A673 (cell line): ENCODE measurements around the gene MED14. TPM values are rescaled to one million over a fixed set of nuclear protein-coding genes. Genes with fewer than 3 reads are reported as not detected.

Source experiments
- BruUV-seq: library from RNA; stranded (reverse); fragments of 400-500 nt; replicated peaks from 2 replicates; lab custom pipeline; 2021; lab: Mats Ljungman, UMichigan
- CTCF ChIA-PET: fragments of 300-600 bp; sonication (Branson Sonifier 250); formaldehyde crosslinking; loops from one replicate; lab custom pipeline; 2022; ENCODE audit warnings: antibody characterized with exemption; lab: Charles Lee
- POLR2A ChIA-PET: fragments of 300-600 bp; sonication (Branson Sonifier 250); formaldehyde crosslinking; loops from one replicate; lab custom pipeline; 2022; ENCODE audit warnings: antibody characterized with exemption; ENCODE audit not compliant: low non-redundant PET; lab: Charles Lee
- DNase-seq: peaks from one replicate; pipeline ENCODE4 v3.0.0-alpha.2; 2015; ENCODE audit warnings: low spot score
- H3K27ac ChIP-seq: fragments of 200-600 bp; sonication (generic); 2 replicates; pipeline ENCODE4 v1.5.1; 2016; ENCODE audit warnings: mixed run types, low read depth, mild to moderate bottlenecking, mixed read lengths, antibody characterized with exemption, low read length; ENCODE audit not compliant: poor library complexity, severe bottlenecking
- H3K27me3 ChIP-seq: fragments of 200-600 bp; sonication (generic); replicated peaks from 2 replicates; pipeline ENCODE4 v1.6.1; 2017; ENCODE audit warnings: mixed run types, low read depth, mild to moderate bottlenecking, mixed read lengths, antibody characterized with exemption, low read length; ENCODE audit not compliant: insufficient read depth, poor library complexity
- H3K36me3 ChIP-seq: fragments of 200-600 bp; sonication (generic); 2 replicates; pipeline ENCODE4 v1.6.1; 2016; ENCODE audit warnings: mixed run types, mild to moderate bottlenecking, mixed read lengths, antibody characterized with exemption, low read length; ENCODE audit not compliant: insufficient read depth, poor library complexity, severe bottlenecking
- H3K4me1 ChIP-seq: fragments of 200-600 bp; sonication (generic); 2 replicates; pipeline ENCODE4 v1.6.1; 2017; ENCODE audit warnings: mixed run types, mild to moderate bottlenecking, mixed read lengths, antibody characterized with exemption, low read length; ENCODE audit not compliant: insufficient read depth, poor library complexity, severe bottlenecking
- H3K4me3 ChIP-seq: fragments of 200-600 bp; sonication (generic); 2 replicates; pipeline ENCODE4 v1.5.1; 2016; ENCODE audit warnings: low read depth, mixed run types, mild to moderate bottlenecking, mixed read lengths, low read length; ENCODE audit not compliant: poor library complexity, severe bottlenecking
- H3K9me3 ChIP-seq: fragments of 200-600 bp; sonication (generic); 2 replicates; pipeline ENCODE4 v1.6.1; 2016; ENCODE audit warnings: mixed run types, low read depth, mild to moderate bottlenecking, mixed read lengths, antibody characterized with exemption, low read length; ENCODE audit not compliant: poor library complexity, severe bottlenecking
- EZH2 ChIP-seq: fragments of 200-600 bp; sonication (generic); IDR thresholded peaks from 2 replicates; pipeline ENCODE4 v1.6.1; 2017; ENCODE audit warnings: borderline replicate concordance, low read depth, mild to moderate bottlenecking, mixed read lengths, antibody characterized with exemption, low read length; ENCODE audit not compliant: poor library complexity, severe bottlenecking
- intact Hi-C: fragments of 100-400 bp; cut with micrococcal nuclease; formaldehyde crosslinking; loops from one replicate; pipeline ENCODE4 v1.10.0; 2022; ENCODE audit not compliant: unreplicated experiment
- total RNA-seq: library from RNA; stranded (reverse); gene quantifications from 2 replicates; pipeline ENCODE4 v1.2.3, GENCODE V29; 2021
- TF ChIP-seq, protein P1 (sequence below): fragments of 300-800, 200-600 bp; sonication (generic); conservative IDR thresholded peaks from 2 replicates; pipeline ENCODE4 v1.5.1; 2017; ENCODE audit warnings: low read depth, mild to moderate bottlenecking, antibody characterized with exemption, low read length, moderate library complexity, mixed read lengths

Gene MED14
- total RNA-seq, 1 experiment from 2014 or later, result 59.1 TPM

DNA sequence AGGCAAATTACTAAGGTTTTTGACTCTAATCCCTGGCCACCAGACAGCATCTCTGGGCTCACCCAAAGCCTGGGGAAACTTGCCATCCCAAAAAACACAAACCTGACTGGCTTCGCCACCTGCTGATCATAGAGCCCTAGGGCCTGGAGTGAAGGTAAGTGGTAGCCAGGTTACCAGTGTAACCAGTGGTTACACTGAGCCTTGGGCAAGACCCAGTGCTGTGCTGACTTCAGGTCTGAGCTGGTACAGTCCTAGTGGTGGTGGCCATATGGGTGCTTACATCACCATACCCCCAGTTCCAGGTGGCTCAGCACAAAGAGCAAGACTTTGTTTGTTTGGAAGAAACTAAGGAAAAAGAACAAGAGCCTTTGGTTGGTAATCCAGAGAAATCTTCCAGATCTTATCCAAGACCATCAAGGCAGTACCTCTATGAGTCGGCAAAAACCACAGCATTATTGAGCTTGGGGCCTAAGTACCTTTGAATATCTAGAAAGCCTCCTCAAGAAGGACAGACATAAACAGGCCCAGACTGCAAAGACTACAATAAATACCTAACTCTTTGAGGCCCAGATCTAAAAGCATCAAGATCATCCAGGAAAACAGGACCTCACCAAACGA lies 13.7 kb downstream of the MED14 start:
- no TSS peak for BruUV-seq
- CTCF ChIA-PET, result no interaction called here
- POLR2A ChIA-PET, result no interaction called here
- Histone ChIP-seq H3K9me3 (no peaks in the 10 kb centered on the region), H3K4me3 (no peak overlapping the region), H3K36me3 (no peaks in the 10 kb centered on the region), H3K27me3 (no peaks in the 10 kb centered on the region), H3K4me1 (no peaks in the 10 kb centered on the region), H3K27ac (no peak overlapping the region)
- no peak for DNase-seq
- intact Hi-C loops, result no loop called here
- TF ChIP-seq, protein P1, sequence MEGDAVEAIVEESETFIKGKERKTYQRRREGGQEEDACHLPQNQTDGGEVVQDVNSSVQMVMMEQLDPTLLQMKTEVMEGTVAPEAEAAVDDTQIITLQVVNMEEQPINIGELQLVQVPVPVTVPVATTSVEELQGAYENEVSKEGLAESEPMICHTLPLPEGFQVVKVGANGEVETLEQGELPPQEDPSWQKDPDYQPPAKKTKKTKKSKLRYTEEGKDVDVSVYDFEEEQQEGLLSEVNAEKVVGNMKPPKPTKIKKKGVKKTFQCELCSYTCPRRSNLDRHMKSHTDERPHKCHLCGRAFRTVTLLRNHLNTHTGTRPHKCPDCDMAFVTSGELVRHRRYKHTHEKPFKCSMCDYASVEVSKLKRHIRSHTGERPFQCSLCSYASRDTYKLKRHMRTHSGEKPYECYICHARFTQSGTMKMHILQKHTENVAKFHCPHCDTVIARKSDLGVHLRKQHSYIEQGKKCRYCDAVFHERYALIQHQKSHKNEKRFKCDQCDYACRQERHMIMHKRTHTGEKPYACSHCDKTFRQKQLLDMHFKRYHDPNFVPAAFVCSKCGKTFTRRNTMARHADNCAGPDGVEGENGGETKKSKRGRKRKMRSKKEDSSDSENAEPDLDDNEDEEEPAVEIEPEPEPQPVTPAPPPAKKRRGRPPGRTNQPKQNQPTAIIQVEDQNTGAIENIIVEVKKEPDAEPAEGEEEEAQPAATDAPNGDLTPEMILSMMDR, result no peak
- TF ChIP-seq EZH2, result no peak

DNA sequence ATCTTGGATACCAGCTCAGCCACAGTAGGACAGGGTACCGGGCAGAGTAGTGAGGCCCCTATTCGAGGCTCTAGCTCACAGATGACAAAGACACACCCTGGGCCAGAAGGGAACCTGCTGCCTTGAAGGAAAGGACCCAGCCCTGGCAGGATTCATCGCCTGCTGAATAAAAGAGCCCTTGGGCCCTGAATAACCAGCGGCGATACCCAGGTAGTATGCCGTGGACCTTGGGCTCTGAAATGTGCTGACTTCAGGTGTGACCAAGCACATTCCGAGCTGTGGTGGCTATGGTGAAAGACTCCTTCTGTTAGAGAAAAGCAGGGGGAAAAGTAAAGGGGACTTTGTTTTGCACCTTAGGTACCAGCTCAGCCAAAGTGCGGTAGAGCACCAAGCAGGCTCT lies 14.6 kb downstream of the MED14 start:
- Histone ChIP-seq H3K36me3 (no peaks in the 10 kb centered on the region), H3K9me3 (no peaks in the 10 kb centered on the region), H3K4me3 (no peak overlapping the region), H3K27me3 (no peaks in the 10 kb centered on the region), H3K4me1 (no peaks in the 10 kb centered on the region), H3K27ac (no peak overlapping the region)
- ChIA-PET CTCF (no interaction called here), POLR2A (no interaction called here)
- intact Hi-C loops, result no loop called here
- TF ChIP-seq, protein P1, result no peak
- no peak for TF ChIP-seq EZH2
- DNase-seq, result no peak
- no TSS peak for BruUV-seq

DNA sequence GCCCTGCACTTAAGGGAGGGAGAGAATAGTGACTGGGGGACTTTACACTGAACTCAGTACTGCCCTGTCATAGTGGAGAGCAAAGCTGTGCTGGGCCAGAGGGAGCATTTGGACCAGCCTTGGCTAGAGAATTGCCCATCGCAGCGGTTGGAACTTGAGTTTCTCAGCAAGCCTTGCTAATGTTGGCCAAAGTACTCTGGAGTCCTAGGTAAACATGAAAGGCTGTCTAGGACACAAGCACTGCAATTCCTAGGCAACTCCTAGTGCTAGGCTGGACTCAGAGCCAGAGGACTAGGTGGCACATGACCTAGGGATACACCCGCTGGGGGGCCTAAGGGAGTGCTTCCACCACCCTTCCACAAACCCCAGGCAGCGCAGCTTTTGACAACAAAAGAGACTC lies 15.0 kb downstream of the MED14 start:
- no peak overlapping the region for H3K27ac ChIP-seq
- no peaks in the 10 kb centered on the region for H3K36me3 ChIP-seq
- H3K27me3 ChIP-seq, result no peaks in the 10 kb centered on the region
- H3K9me3 ChIP-seq, result no peaks in the 10 kb centered on the region
- BruUV-seq, result no TSS peak
- TF ChIP-seq EZH2, result no peak
- TF ChIP-seq, protein P1, result no peak
- H3K4me1 ChIP-seq, result no peaks in the 10 kb centered on the region
- ChIA-PET POLR2A (no interaction called here), CTCF (no interaction called here)
- no peak overlapping the region for H3K4me3 ChIP-seq
- intact Hi-C loops, result no loop called here
- DNase-seq, result no peak
